Uterus (tissue), 2 donors: ENCODE results near the gene MYO16.

Source experiments
- POLR2A ChIP-seq, 2 donors: fragments of 450-650 bp; IDR thresholded peaks; one replicate each; pipeline ENCODE4 v1.6.1; 2016; ENCODE audit warnings: antibody characterized with exemption in 2 of 2, mild to moderate bottlenecking in 1 of 2, moderate library complexity in 1 of 2
- TF ChIP-seq, protein P1 (sequence below), 4 experiments: fragments of 200-600 bp in 2 of 4; fragments of 450-650 bp in 2 of 4; sonication (generic) in 2 of 4; IDR thresholded peaks; one replicate each; pipeline ENCODE4 v1.5.1; 2016 to 2019; ENCODE audit warnings: antibody characterized with exemption in 4 of 4, mild to moderate bottlenecking in 2 of 4, moderate library complexity in 1 of 4

DNA sequence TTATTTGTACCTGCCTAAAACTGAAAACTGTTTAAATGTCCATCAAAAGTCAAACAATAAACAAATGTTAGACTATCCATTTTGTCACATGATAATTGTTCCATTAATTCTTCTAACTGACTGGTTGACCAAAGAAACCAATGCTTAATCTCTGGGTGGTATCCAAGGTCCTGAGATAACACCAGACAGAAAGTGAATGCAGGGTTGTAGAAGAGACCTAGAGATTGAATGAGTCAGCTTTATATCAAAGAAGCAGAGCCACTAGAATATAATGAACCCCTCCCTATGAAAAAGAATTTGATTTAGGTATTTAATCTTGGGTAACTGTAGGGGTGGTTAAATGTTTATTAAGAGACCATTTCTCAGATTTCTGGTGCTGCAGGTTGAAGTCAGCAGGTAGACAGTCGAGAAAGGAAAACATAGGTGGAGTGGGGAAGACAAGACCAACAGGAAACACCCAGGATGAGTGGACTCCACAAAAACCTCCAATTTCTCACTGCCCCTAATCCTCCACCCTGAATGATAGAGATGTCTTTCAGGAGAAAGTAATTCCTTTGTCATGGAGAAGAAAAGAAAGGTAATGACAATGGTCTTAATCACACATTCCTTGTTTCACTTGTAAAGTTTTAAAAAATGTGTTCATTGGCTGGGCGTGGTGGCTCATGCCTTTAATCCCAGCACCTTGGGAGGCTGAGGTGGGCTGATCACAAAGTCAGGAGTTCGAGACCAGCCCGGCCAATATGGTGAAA, 620.5 kb downstream of the MYO16 start:
- TF ChIP-seq, protein P1, sequence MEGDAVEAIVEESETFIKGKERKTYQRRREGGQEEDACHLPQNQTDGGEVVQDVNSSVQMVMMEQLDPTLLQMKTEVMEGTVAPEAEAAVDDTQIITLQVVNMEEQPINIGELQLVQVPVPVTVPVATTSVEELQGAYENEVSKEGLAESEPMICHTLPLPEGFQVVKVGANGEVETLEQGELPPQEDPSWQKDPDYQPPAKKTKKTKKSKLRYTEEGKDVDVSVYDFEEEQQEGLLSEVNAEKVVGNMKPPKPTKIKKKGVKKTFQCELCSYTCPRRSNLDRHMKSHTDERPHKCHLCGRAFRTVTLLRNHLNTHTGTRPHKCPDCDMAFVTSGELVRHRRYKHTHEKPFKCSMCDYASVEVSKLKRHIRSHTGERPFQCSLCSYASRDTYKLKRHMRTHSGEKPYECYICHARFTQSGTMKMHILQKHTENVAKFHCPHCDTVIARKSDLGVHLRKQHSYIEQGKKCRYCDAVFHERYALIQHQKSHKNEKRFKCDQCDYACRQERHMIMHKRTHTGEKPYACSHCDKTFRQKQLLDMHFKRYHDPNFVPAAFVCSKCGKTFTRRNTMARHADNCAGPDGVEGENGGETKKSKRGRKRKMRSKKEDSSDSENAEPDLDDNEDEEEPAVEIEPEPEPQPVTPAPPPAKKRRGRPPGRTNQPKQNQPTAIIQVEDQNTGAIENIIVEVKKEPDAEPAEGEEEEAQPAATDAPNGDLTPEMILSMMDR (IDR thresholded peaks at IDR 0.05), result no peak
- no peak for TF ChIP-seq POLR2A (IDR thresholded peaks at IDR 0.05)
